ENCODE data around the gene TIMM17B. TPM values are rescaled to one million over a fixed set of nuclear protein-coding genes. Genes with fewer than 3 reads are reported as not detected.

The TIMM17B gene
- total RNA-seq, 4 donors from 2014 or later, result 27.1 to 58.9 (median 34.6) TPM

DNA sequence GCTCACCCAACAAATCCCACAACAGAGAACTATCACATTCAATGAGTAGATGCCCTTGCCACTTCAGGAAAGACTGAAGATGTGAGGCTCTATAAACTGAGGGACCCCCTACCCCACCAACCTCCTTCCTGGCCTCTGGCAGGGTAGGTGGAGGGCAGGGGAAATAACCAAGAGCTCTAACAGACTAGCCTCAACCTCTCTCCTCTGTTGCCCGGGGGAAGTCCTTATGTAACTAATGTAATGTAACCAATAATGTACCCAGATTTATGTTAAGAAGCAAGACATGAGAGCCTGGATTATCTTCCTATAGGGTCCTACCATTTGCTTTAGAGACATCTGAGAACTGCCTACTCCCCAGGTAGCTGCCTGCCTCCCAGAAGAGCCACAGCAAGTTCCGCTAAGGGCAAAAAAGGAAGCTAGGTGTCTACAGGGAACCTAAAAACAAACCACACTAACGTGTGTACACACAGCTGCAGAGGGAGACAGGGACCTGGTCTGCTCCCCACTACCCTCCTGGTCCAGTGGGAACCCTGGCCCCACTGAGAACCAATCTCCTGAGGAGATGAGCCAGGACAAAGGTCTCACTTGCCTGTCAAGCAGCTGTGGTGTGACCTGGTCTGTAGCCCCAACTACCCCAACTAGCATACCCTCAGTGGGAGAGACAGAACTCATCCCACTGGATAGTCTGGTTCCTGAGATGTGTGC, 42.1 kb upstream of the TIMM17B start:
- Histone ChIP-seq H3K9me3 (no peaks in the 10 kb centered on the region), H3K27me3 (no peaks in the 10 kb centered on the region), H3K4me1 (peaks cover 0 to 36% (median 4%) of the 10 kb centered on the region in 3 donors), H3K27ac (peak overlapping the region in 2 of 4 donors; percentile 42 to 69), H3K36me3 (peaks cover 0 to 60% (median 0%) of the 10 kb centered on the region in 3 donors), H3K4me3 (no peak overlapping the region)
- no peak for DNase-seq
- TF ChIP-seq POLR2A (IDR thresholded peaks at IDR 0.05), result peak in 1 of 4 donors; percentile 14
- TF ChIP-seq CTCF (IDR thresholded peaks at IDR 0.05), result no peak
- WGBS, 2 donors, result 50 to 55% methylated on average over 1 to 3 of the region's 3 CpGs
- intact Hi-C loops (cut with DNase I), result no loop called here

DNA sequence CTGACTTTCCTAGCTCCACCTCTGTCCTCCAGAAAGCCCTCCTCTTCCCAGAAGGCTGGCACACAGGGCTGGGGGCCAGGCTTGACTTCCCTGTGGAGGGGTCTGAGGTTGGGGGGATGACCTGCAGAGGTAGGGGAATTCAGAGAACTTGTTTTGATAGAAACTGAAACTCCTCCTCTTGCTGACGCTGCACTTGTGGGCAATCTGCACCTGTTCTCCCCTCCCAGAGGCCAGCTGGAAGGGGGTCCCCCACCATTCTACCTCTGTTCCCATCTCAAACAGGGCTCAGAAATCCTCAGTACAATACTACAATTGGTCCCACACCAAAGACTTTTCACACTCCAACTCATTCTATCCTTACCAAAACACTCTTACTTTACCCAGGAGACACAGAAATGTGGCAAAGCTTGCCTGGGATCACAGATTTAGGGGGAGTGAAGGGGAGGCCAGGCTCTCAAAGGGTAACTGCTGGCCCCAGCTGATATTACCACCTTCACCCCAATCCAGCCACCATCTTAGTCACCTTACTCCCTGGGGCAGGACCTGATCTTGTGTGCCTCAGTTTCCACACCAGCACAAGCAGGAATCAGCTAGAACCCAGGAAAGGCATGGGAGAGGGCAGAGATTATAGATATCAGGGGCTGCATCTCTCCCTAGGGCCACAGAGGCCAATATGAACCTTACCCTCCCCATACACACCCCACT, 41.3 kb upstream of the TIMM17B start:
- Histone ChIP-seq H3K36me3 (peaks cover 0 to 64% (median under 1%) of the 10 kb centered on the region in 3 donors), H3K27me3 (no peaks in the 10 kb centered on the region), H3K27ac (peak overlapping the region in 2 of 4 donors; percentile 50 to 69), H3K4me3 (no peak overlapping the region), H3K9me3 (no peaks in the 10 kb centered on the region), H3K4me1 (peaks cover 0 to 36% (median 4%) of the 10 kb centered on the region in 3 donors)
- intact Hi-C loops (cut with DNase I), result no loop called here
- WGBS, 2 donors, result 44 to 80% methylated on average over 1 of the region's 1 CpG
- TF ChIP-seq CTCF (IDR thresholded peaks at IDR 0.05) (no peak), POLR2A (IDR thresholded peaks at IDR 0.05) (no peak)
- no peak for DNase-seq

DNA sequence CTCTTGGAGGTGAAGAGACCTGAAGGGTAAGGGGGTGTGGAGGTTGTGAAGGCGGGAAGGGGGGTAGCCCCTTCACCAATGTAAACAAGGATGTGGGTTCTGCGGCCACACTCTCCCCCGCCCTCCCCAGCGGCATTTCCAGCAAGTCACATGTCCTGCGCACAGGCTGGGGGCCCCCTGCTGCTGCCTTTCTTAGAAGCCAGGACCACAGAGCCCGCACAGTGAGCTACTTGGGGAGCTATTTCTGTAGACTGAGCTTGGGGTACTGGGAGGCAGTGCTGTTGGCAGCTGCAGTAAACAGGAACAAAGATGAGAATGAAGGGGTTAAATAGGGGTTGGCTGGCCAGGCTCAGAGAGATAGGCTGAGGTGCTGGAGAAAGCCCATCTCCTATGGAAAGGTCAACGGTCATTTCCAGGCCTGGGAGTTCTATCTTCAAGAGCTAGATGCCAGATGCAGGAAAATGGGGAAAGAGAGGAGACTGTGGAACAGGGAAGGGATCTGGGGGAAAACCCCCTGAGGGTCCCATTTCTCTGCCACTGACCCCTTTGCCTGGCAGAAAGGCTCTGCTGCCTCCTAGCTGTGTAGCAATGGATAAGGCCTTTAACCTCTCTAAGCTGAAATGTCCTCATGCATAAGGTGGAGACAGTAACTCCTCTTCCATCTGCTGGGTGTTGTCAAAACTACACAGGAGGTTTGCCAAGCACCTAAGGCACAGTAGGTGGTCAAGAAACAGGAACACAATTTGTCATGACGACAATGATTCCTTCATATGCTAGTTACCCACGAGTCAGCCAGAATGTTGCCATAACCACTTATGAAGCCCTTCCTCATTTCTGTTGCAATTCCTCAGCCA, 39.7 kb upstream of the TIMM17B start:
- DNase-seq, result peak; percentile 49
- intact Hi-C loops (cut with DNase I), result no loop called here
- WGBS, 2 donors, result 40 to 41% methylated on average over 1 to 9 of the region's 9 CpGs
- no peaks in the 10 kb centered on the region for H3K27me3 ChIP-seq
- no peaks in the 10 kb centered on the region for H3K9me3 ChIP-seq
- peak overlapping the region in 2 of 4 donors; percentile 50 to 72 for H3K27ac ChIP-seq
- TF ChIP-seq POLR2A (IDR thresholded peaks at IDR 0.05), result peak in 1 of 4 donors; percentile 35
- TF ChIP-seq CTCF (IDR thresholded peaks at IDR 0.05), result no peak
- H3K36me3 ChIP-seq, result peaks cover 0 to 75% (median 5%) of the 10 kb centered on the region in 3 donors
- no peak overlapping the region for H3K4me3 ChIP-seq
- H3K4me1 ChIP-seq, result peaks cover 0 to 36% (median 4%) of the 10 kb centered on the region in 3 donors

GRCh38 chrX:48936429-48937053, 39.0 kb upstream of the TIMM17B start:
- peak overlapping the region in 2 of 4 donors; percentile 36 to 72 for H3K27ac ChIP-seq
- intact Hi-C loops (cut with DNase I), result no loop called here
- WGBS, 2 donors, result 100% methylated on average over 2 to 6 of the region's 8 CpGs

More at GRCh38 chrX:48936429-48937053, 39.0 kb upstream of the TIMM17B start:
- Histone ChIP-seq H3K27me3 (no peaks in the 10 kb centered on the region), H3K9me3 (no peaks in the 10 kb centered on the region), H3K36me3 (peaks cover 0 to 82% (median 7%) of the 10 kb centered on the region in 3 donors), H3K4me1 (peaks cover 0 to 36% (median 4%) of the 10 kb centered on the region in 3 donors), H3K4me3 (no peak overlapping the region)
- TF ChIP-seq POLR2A (IDR thresholded peaks at IDR 0.05) (no peak), CTCF (IDR thresholded peaks at IDR 0.05) (no peak)
- DNase-seq, result no peak
